Measurements from ENCODE around the gene SEC14L1.

SEC14L1 gene

GRCh38 chr17:77197115-77197514 is 56.3 kb downstream of the SEC14L1 start:
- FAIRE-seq = no peak

- no peak for FAIRE-seq
Measured at GRCh38 chr17:77200711-77201110, 59.9 kb downstream of the SEC14L1 start.

DNA sequence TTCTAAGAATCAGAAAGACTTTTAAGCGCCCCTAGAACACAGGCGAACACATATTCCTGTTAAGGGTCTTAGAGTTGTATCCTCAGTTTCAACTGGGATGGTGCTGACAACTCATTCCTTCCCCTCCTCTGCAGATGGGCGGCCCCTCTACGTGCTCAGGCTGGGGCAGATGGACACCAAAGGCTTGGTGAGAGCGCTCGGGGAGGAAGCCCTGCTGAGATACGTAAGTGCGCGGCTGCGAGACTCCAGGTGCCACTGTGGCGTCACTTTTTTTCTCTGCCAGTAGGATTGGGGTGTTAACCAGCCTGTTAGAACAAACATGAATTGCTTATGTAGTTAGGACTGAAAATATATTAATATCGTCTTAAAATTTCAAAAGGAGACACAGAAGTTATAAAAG is 62.7 kb downstream of the SEC14L1 start:
- FAIRE-seq = no peak

GRCh38 chr17:77203846-77204245 is 63.1 kb downstream of the SEC14L1 start:
- FAIRE-seq = no peak

- FAIRE-seq = no peak
Measured at GRCh38 chr17:77204536-77204935, 63.8 kb downstream of the SEC14L1 start.

GRCh38 chr17:77205396-77206125 is 64.8 kb downstream of the SEC14L1 start:
- FAIRE-seq = no peak

DNA sequence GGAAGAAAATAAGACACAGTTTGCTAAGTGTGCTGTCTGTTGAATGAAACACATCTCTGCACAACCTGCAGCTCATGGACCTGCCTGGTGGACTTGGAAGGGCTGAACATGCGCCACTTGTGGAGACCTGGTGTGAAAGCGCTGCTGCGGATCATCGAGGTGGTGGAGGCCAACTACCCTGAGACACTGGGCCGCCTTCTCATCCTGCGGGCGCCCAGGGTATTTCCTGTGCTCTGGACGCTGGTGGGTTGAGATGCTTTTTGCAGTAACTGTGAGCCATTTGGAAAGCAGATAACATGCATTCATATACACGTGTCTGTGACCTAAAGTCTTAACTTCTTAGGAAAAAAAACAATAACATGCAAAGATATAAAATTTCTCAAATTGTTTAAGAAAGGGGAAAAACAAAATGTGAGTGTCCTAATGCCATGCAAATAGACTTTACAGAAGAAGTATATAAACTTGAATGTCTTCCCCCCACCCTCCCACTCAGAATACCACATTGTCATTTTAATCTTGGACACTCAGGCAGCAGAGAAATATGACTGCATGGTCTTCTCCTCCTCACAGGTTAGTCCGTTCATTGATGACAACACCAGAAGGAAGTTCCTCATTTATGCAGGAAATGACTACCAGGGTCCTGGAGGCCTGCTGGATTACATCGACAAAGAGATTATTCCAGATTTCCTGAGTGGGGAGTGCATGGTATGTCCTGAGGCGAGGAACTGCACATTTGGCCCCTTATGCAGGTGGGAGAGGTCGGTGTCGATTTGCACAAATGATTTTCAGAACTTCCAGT is 65.6 kb downstream of the SEC14L1 start:
- no peak for FAIRE-seq

DNA sequence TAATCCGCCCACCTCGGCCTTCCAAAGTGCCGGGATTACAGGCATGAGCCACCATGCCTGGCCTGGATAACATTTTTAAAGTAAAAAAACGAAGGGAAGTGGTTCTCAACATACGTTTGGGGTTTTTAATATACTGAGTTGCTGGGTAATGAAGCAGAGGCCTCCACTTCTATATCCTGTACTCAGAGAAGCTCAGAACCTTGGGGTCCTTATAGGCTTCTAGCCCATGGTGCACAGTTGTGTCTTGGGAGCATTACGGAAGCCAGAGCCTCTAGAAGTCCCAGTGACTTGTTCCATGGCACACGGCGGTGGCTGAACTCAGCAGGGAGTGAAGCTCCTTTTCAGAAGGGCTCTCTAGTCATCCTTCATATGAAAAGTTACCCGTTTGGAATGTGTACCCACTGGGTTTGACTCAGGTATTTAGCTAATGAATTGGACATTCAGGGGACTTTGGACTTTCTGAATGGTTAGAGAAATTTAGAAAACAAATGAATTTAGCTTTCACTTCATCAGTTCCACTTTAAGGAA is 67.0 kb downstream of the SEC14L1 start:
- FAIRE-seq = no peak

- no peak for FAIRE-seq
Measured at GRCh38 chr17:77208217-77208808, 67.5 kb downstream of the SEC14L1 start.

- FAIRE-seq = no peak
Measured at GRCh38 chr17:77208856-77209255, 68.1 kb downstream of the SEC14L1 start.

- FAIRE-seq = no peak
Measured at GRCh38 chr17:77209330-77209748, 68.6 kb downstream of the SEC14L1 start.

DNA sequence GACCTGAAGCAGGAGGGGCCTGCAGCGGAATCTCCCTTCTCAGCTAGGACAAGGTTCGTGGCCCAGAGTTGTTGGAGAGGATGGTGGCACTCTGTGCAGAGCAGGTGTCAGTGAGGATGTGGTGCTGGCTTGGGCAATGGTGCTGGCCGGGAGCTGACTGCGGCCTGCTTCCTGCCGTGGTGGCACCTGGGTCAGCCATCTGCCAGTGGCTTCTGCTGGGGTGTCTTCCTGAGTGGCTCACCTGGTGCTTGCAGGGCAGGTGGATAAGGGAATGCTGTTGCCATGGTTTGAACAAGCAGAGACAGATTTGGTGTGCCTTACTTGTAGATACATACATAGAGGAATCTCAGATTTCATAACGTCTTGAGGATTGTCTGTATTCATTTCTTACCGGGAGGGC is 69.6 kb downstream of the SEC14L1 start:
- no peak for FAIRE-seq

DNA sequence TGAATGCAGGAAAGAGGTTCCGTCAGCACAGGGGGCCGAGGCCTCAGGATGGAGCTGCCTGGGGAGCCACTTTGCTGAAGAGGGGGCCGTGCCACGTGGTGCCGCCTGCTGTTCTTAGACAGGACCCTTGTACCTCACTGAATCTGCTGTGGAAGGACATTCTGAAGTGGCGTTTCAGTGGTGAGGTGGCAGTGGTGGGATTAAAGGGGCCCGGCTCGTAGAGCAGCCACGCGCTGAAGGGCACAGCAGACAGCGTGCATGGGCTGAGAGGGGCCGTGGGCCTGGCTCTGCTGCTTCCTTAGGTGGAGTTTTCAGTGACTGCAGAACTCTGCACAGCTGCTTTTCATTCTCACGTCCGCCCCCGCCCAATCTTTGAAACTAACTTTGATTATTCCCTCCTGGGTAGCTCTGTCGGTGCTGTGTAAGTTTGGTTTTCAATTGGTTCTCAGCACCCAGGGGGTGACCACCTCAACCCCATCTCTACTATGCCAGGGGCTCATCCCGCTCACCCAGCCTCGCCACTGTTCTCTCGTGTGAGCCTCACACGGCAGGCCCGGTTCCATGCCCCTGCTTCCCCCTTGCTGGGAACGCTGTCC is 70.3 kb downstream of the SEC14L1 start:
- no peak for FAIRE-seq

DNA sequence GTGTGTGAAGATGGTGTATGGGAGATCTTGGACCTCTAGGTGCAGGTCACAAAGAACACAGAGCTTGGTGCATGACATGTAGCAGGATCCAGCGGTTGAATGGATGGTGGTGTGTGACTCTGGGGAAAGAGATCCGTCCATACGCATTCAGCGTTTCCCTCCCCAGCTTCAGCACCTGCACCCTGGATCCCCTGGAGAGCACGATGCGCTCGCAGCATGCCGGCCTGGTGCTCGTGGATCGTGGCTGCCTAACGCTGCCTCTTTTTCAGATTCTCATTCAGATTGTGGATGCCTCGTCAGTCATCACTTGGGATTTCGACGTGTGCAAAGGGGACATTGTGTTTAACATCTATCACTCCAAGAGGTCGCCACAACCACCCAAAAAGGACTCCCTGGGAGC is 70.9 kb downstream of the SEC14L1 start:
- FAIRE-seq = no peak

GRCh38 chr17:77212081-77212832 is 71.5 kb downstream of the SEC14L1 start:
- FAIRE-seq = no peak

DNA sequence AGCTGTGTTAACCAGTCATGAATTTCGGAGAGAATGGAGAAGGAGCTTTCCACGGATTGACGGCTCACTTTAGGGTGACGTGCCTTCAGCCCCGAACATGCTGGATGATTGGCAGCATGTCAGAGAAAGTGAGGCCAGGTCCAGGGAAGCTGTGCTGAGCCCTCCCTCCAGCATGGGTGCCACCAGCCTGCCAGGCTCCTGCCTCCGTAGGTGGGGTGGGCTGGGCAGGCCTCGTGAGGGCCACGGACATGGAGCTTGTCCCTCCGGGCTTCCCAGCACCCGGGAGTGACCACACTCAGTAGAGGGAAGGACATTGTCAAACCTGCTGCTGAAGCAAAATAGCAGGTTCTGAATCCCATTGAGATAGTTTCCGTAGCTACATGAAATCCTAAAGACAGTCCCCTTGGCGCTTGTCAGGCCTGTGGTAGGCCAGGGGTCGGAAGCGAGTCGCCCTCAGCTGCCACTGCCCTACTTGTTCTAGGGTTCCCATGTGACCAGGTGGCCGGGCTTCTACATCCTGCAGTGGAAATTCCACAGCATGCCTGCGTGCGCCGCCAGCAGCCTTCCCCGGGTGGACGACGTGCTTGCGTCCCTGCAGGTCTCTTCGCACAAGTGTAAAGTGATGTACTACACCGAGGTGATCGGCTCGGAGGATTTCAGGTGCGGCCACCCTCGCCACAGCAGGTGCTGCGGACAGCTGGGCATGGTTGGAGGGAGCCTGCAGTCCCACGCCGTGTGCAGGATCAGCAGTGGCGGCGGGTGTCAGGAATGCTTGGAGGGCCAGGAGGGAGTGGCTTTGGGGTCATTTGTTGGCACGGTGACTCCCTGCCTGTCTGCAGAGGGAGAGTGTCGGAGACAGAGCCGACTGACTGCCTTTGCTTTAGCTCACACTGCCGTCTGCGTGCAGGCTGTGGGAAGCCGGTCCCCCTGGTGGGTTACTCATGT is 72.3 kb downstream of the SEC14L1 start:
- no peak for FAIRE-seq

GRCh38 chr17:77213778-77214132 is 73.0 kb downstream of the SEC14L1 start:
- no peak for FAIRE-seq

GRCh38 chr17:77214328-77214727 is 73.6 kb downstream of the SEC14L1 start:
- FAIRE-seq = no peak

DNA sequence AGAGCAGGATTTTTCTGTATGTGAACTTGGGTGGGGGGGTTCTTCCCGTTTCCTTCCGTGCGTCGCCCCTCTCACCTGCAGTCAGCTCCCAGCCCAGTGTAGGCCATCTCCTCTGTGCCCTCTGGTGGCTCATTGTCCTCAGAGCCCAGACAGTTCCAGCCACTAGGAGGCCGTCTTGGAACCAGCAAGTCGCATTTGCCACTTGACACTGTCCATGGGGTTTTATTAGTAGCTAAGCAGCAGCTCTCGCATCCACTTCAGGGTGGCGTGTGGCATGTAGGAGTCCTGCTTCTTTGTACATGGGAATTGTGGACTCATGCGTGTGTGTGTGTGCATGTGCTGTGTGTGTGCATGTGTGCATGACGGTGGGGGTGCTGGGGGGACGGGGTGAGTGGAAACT is 74.0 kb downstream of the SEC14L1 start:
- no peak for FAIRE-seq

DNA sequence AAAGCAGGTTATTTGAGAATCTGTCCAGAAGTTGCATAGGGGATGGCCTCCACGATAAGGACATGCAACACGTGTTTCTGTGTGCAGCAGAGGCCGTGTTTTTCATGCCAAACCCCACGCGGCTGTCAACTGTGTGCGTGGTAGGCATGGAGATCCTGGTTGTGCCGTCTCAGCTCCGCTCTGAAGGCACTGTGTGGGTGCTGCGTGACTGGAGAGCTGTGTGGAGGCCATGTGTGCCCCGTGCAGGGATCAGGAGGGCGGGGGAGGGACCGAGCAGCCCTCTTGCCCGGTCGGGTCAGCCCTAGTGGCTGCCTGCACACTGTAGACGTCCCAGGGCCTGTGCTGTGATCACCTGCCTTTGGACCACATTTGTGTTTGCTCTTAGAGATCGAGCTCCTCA is 74.5 kb downstream of the SEC14L1 start:
- FAIRE-seq = no peak

DNA sequence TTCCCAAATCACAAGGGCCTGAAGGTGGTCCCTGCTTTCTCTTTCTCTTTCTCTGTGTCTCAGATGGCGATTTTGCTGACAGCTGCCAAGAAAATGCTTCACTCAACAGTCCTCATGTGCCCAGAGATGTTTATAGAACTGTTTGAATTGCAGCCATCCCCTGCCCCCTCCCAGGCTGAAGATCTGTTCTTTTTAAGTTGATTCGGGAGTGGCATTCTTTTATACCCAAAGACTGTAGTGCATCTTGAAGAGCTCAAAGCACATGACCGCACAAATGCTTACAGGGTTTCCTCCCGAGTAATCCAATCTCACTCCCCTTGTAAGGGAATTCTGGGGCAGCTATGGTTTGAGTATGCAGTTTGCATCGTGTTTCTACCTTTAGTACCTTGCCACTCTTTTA is 75.7 kb downstream of the SEC14L1 start:
- FAIRE-seq = no peak

All from colon (tissue), 2 donors.